Loucy (cell line): ENCODE results near the gene PRKCE.

Experiments used
- H2AFZ ChIP-seq: fragments of 200-600 bp; sonication (generic); 2 replicates; pipeline ENCODE4 v1.6.0; 2016; ENCODE audit warnings: antibody characterized with exemption, mild to moderate bottlenecking, low read length, moderate library complexity
- H3F3A ChIP-seq: fragments of 200-600 bp; 2 replicates; pipeline ENCODE4 v1.6.0; 2016; ENCODE audit warnings: antibody characterized with exemption, low read depth, mild to moderate bottlenecking
- H3K27me3 ChIP-seq: fragments of 200-600 bp; sonication (generic); 2 replicates; pipeline ENCODE4 v1.6.1; 2014; ENCODE audit warnings: low read length, mild to moderate bottlenecking; ENCODE audit not compliant: insufficient read depth, poor library complexity, severe bottlenecking
- H3K36me3 ChIP-seq: fragments of 200-600 bp; sonication (generic); 2 replicates; pipeline ENCODE4 v1.6.1; 2016; ENCODE audit warnings: low read length; ENCODE audit not compliant: insufficient read depth
- H3K4me1 ChIP-seq: fragments of 200-600 bp; sonication (generic); 2 replicates; pipeline ENCODE4 v1.5.1; 2014; ENCODE audit warnings: low read length, mild to moderate bottlenecking; ENCODE audit not compliant: insufficient read depth, poor library complexity, severe bottlenecking
- H3K4me2 ChIP-seq: fragments of 200-600 bp; sonication (generic); 2 replicates; pipeline ENCODE4 v1.6.0; 2014; ENCODE audit warnings: antibody characterized with exemption, low read length, low read depth, mild to moderate bottlenecking; ENCODE audit not compliant: poor library complexity, severe bottlenecking
- H3K4me3 ChIP-seq: fragments of 200-600 bp; sonication (generic); 2 replicates; pipeline ENCODE4 v1.5.1; 2014; ENCODE audit warnings: low read length, mild to moderate bottlenecking, mixed read lengths; ENCODE audit not compliant: poor library complexity, severe bottlenecking
- H3K79me2 ChIP-seq: fragments of 200-600 bp; sonication (generic); 2 replicates; pipeline ENCODE4 v1.6.1; 2014; ENCODE audit warnings: low read length; ENCODE audit not compliant: insufficient read depth
- H3K9ac ChIP-seq: fragments of 200-600 bp; sonication (generic); 2 replicates; pipeline ENCODE4 v1.6.0; 2014; ENCODE audit warnings: mild to moderate bottlenecking, low read depth, low read length, moderate library complexity; ENCODE audit not compliant: poor library complexity, severe bottlenecking
- H3K9me2 ChIP-seq: fragments of 200-600 bp; sonication (generic); replicated peaks from 2 replicates; pipeline ENCODE4 v1.6.1; 2016; ENCODE audit warnings: low read depth, low read length, mixed read lengths
- H3K9me3 ChIP-seq: fragments of 200-600 bp; sonication (generic); 2 replicates; pipeline ENCODE4 v1.6.1; 2014; ENCODE audit warnings: mild to moderate bottlenecking, antibody characterized with exemption, low read length, low read depth; ENCODE audit not compliant: insufficient read depth
- H4K20me1 ChIP-seq: fragments of 200-600 bp; sonication (generic); 2 replicates; pipeline ENCODE4 v1.6.0; 2014; ENCODE audit warnings: antibody characterized with exemption, low read length, mild to moderate bottlenecking; ENCODE audit not compliant: insufficient read depth, poor library complexity, severe bottlenecking
- EZH2phosphoT487 ChIP-seq: fragments of 200-600 bp; IDR thresholded peaks from 2 replicates; pipeline ENCODE4 v1.6.1; 2018; ENCODE audit warnings: antibody characterized with exemption, mild to moderate bottlenecking, moderate library complexity, borderline replicate concordance
- TF ChIP-seq, protein P1 (sequence below): fragments of 200-600 bp; sonication (generic); conservative IDR thresholded peaks from 2 replicates; pipeline ENCODE4 v1.5.1; 2014; ENCODE audit warnings: mild to moderate bottlenecking, antibody characterized with exemption, low read length

Gene PRKCE

DNA sequence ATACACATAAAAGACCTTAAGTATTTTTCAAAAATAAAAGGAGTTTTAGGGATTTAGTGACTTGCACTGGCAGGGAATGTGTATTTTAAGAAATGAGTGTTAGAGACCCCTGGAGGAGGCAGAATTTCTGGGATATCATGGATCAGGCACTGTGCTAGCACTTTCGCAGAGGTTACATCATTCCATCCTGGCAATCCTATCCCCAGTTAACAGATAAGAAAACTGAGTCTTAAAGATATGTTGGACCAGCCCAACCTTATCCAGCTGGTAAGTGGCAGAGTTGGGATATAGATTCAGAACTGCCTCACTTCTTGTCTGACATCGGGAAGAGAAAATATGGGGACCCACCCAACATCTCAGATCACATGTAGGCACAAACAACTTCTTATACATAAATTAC is 485.5 kb downstream of the PRKCE start:
- Histone ChIP-seq H3K27me3 (no peaks in the 10 kb centered on the region), H3K4me3 (no peak overlapping the region), H3F3A (no peaks in the 10 kb centered on the region), H4K20me1 (no peaks in the 10 kb centered on the region), H3K9me3 (no peaks in the 10 kb centered on the region), H3K79me2 (no peaks in the 10 kb centered on the region), H3K4me2 (no peak overlapping the region), H3K36me3 (peaks cover 3% of the 10 kb centered on the region; the same call in 1 of the 2 replicates), H3K9ac (no peak overlapping the region), H2AFZ (no peak overlapping the region), H3K4me1 (peaks cover 15% of the 10 kb centered on the region), H3K9me2 (no peaks in the 10 kb centered on the region)
- TF ChIP-seq EZH2phosphoT487 = no peak
- TF ChIP-seq, protein P1, sequence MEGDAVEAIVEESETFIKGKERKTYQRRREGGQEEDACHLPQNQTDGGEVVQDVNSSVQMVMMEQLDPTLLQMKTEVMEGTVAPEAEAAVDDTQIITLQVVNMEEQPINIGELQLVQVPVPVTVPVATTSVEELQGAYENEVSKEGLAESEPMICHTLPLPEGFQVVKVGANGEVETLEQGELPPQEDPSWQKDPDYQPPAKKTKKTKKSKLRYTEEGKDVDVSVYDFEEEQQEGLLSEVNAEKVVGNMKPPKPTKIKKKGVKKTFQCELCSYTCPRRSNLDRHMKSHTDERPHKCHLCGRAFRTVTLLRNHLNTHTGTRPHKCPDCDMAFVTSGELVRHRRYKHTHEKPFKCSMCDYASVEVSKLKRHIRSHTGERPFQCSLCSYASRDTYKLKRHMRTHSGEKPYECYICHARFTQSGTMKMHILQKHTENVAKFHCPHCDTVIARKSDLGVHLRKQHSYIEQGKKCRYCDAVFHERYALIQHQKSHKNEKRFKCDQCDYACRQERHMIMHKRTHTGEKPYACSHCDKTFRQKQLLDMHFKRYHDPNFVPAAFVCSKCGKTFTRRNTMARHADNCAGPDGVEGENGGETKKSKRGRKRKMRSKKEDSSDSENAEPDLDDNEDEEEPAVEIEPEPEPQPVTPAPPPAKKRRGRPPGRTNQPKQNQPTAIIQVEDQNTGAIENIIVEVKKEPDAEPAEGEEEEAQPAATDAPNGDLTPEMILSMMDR = no peak

DNA sequence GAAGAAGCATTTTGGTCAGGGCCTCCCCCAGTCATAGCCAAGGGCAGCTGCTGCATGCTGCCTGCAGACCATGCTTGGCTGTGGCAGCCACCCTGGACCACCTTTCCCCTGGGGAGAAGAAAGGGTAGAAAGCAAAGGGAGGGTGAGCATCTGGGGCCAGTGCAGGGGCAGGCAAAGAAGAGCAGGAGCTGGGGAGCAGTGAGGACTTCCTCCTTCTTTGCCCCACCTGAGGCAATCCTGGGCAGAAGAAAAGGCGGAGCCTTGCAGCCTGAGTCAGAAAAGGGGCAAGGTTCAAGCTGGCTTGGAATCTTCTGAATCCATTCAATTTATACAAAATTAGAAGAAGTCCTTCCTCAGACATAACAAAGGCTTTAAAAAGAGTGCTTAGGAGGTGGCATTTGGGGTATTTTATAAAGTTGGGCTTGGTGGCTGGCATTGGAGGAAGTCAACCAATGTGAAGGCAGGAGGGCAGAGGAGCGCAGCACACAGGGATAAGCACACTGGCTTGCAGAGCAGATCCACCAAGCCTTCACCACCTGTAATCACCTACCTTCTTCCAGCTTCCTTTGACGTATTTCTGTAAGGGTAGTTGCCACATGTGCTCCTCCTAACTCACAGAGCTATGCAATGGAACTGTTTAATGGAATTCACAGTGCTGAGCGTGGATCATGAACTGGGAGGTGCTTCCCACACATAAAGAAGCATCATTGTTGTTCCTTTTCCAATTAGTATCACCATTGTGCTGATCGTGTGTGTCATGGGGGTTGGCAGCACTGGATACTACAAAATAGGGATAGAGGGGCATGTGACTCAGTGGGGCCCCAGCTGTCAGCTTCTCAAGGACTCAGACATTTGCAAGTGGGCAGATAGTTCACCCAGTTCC is 491.3 kb downstream of the PRKCE start:
- Histone ChIP-seq H3K4me2 (peak overlapping the region; percentile 67), H4K20me1 (no peaks in the 10 kb centered on the region), H3K79me2 (no peaks in the 10 kb centered on the region), H3K9me2 (no peaks in the 10 kb centered on the region), H3K9me3 (no peaks in the 10 kb centered on the region), H3K36me3 (peaks cover 9% of the 10 kb centered on the region; the same call in 1 of the 2 replicates), H3F3A (no peaks in the 10 kb centered on the region), H3K4me1 (peaks cover 61% of the 10 kb centered on the region), H3K4me3 (no peak overlapping the region), H2AFZ (peak overlapping the region; percentile 16; the same call in 1 of the 2 replicates), H3K27me3 (no peaks in the 10 kb centered on the region), H3K9ac (peak overlapping the region; percentile 59)
- TF ChIP-seq, protein P1 = no peak
- TF ChIP-seq EZH2phosphoT487 = no peak

DNA sequence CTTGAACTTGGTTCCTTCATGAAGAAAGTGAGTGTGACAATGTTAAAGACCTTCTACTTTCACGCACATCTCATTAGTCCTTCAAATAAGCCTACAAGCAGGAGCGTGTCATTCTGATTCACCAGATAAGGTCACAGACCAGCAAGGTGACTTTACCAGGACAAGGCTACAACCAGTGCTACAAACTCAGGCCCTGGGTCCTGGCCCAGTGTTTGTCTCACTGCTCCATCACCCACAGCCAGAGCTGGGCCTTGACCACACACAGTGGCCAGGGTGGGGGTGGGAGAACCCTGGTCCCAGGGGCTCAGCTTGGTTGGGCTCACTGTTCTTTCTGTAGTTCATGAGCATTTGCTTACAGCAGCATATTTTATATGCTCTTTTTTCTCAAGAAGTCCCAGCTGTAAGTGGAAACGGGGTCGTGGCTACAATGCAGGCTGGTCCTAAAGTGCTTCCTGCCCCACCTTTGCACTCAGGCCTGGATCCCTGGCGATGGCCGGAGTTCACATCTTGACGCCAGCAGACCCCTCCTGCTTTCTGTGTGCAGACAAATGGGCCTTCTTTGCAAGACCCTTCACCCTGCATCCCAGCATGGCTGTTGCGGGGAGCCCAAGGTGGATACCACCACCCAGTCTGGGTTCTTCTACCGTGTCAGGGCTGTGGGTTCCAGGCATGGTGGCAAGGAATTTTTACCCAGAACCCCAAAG is 492.1 kb downstream of the PRKCE start:
- Histone ChIP-seq H2AFZ (no peak overlapping the region), H3F3A (no peaks in the 10 kb centered on the region), H3K4me3 (peak overlapping the region; percentile 46), H3K4me1 (peaks cover 61% of the 10 kb centered on the region), H3K9me3 (no peaks in the 10 kb centered on the region), H3K36me3 (peaks cover 10% of the 10 kb centered on the region; the same call in 1 of the 2 replicates), H3K79me2 (no peaks in the 10 kb centered on the region), H3K4me2 (peak overlapping the region; percentile 67), H3K27me3 (no peaks in the 10 kb centered on the region), H3K9ac (peak overlapping the region; percentile 59), H4K20me1 (no peaks in the 10 kb centered on the region), H3K9me2 (no peaks in the 10 kb centered on the region)
- TF ChIP-seq, protein P1 = no peak
- no peak for TF ChIP-seq EZH2phosphoT487
